Heart right ventricle (tissue), 16 donors: Measurements from ENCODE around the gene TEAD1. TPM values are rescaled to one million over a fixed set of nuclear protein-coding genes. Genes with fewer than 3 reads are reported as not detected.

Experiments used
- ATAC-seq, 8 donors: fragments of 200-7000 bp; cut with Tn5 transposase; one replicate each; pipeline ENCODE4 v1.9.1; 2020; ENCODE audit warnings: mild to moderate bottlenecking in 8 of 8, moderate library complexity in 8 of 8, moderate number of reproducible peaks in 1 of 8
- DNase-seq, 2 donors: peaks; one replicate each; pipeline ENCODE4 v3.0.0-alpha.2; 2020
- H3K27ac ChIP-seq, 10 donors: fragments of 200-600 bp; sonication (generic) in 2 of 10; one replicate each; pipeline versions ENCODE4 v1.5.0 to v1.8.0; 2020 to 2022; ENCODE audit warnings: mild to moderate bottlenecking in 3 of 10
- H3K27me3 ChIP-seq, 7 donors: fragments of 200-600 bp; one replicate each; pipeline ENCODE4 v1.8.0; 2021 to 2022; ENCODE audit warnings: mild to moderate bottlenecking in 2 of 7
- H3K36me3 ChIP-seq, 9 donors: fragments of 200-600 bp; sonication (generic) in 1 of 9; one replicate each; pipeline versions ENCODE4 v1.5.0 to v1.8.0; 2020 to 2022; ENCODE audit warnings: mild to moderate bottlenecking in 2 of 9
- H3K4me1 ChIP-seq, 9 donors: fragments of 200-600 bp; sonication (generic) in 1 of 9; one replicate each; pipeline versions ENCODE4 v1.5.0 to v1.8.0; 2020 to 2022; ENCODE audit warnings: mild to moderate bottlenecking in 4 of 9
- H3K4me3 ChIP-seq, 10 donors: fragments of 200-600 bp; sonication (generic) in 2 of 10; one replicate each; pipeline versions ENCODE4 v1.5.0 to v1.8.0; 2020 to 2022; ENCODE audit warnings: mild to moderate bottlenecking in 7 of 10, moderate library complexity in 2 of 10
- H3K9me3 ChIP-seq, 11 donors: fragments of 200-600 bp in 10 of 11; sonication (generic) in 2 of 11; one replicate each; pipeline versions ENCODE4 v1.5.0 to v1.8.0; 2013 to 2022; ENCODE audit warnings: mild to moderate bottlenecking in 2 of 11, control low read depth in 1 of 11, moderate library complexity in 1 of 11
- WGBS, 2 donors: extraction: QIAGEN DNeasy Blood & Tissue Kit; methylation state at CpG; one replicate each; pipeline ENCODE4 v1.1.7; 2013; ENCODE audit warnings: inconsistent platforms in 1 of 2; 5-methylcytosine and 5-hydroxymethylcytosine counted together
- intact Hi-C, 10 donors: fragments of 100-400 bp; cut with DNase I; formaldehyde crosslinking; loops; one replicate each; pipeline versions ENCODE4 v1.11.1 to v1.14.2; 2022
- polyA plus RNA-seq, 2 donors: library from polyadenylated mRNA; stranded (reverse); fragments of 200-250 nt; gene quantifications; one replicate each; pipeline ENCODE4 v1.2.3, GENCODE V29; 2013
- total RNA-seq, 10 donors: library from RNA; stranded (reverse); fragmentation: NEBNext Ultra II Directional in 3 of 10; extraction: Animal tissue kit (Norgen Biotek cat#: 25700) in 3 of 10; gene quantifications; one replicate each; pipeline versions ENCODE4 v1.2.1 to v1.2.4, GENCODE V29; 2021 to 2023
- TF ChIP-seq, protein P1 (sequence below), 9 donors: fragments of 200-600 bp; sonication (generic) in 2 of 9; IDR thresholded peaks; one replicate each; pipeline versions ENCODE4 v1.5.0 to v1.8.0; 2021 to 2022; ENCODE audit warnings: antibody characterized with exemption in 9 of 9, mild to moderate bottlenecking in 5 of 9, moderate library complexity in 1 of 9
- donor health status: Arrhythmogenic right ventricular cardiomyopathy.
- donor health status: ischemic (EF 13 %, LVEDD 7.1; RV severe dilation, severe dysfunction).
- donor health status: healthy with polysubstance abuse.
- donor health status: DM: no; HTN: yes; CAD: no.
- donor health status: DM: no; HTN: no; CAD: no.
- donor health status: ischemic (EF 25% LVEDD 6.9; RV normal size, moderate dysfunction).
- donor health status: ischemic (EF 25% LVEDD 5.7; RV mildly dilated, moderate dysfunction).
- donor health status: healthy.
- donor health status: DM: yes; HTN: yes; CAD: no.
- donor health status: Ischemic cardiomyopathy.
- donor health status: ischemic (EF 35%, LVEDD 5.7; RV mildly dilated, moderate dysfunction).
- donor health status: nonischemic (EF 11% LVEDD 7.7; RV severe dilation, severe dysfunction).
- donor health status: DM: yes; HTN: yes; CAD: no.
- donor health status: PGD.
- donor health status: ischemic (EF 29% LVEDD 5.4; RV normal size, mild dysfunction).
- donor health status: nonischemic (EF 23%, LVEDD 6.1; RV moderate dilation, normal function).

The TEAD1 gene
- total and polyA plus RNA-seq, 12 donors = 12.7 to 138 (median 116) TPM

DNA sequence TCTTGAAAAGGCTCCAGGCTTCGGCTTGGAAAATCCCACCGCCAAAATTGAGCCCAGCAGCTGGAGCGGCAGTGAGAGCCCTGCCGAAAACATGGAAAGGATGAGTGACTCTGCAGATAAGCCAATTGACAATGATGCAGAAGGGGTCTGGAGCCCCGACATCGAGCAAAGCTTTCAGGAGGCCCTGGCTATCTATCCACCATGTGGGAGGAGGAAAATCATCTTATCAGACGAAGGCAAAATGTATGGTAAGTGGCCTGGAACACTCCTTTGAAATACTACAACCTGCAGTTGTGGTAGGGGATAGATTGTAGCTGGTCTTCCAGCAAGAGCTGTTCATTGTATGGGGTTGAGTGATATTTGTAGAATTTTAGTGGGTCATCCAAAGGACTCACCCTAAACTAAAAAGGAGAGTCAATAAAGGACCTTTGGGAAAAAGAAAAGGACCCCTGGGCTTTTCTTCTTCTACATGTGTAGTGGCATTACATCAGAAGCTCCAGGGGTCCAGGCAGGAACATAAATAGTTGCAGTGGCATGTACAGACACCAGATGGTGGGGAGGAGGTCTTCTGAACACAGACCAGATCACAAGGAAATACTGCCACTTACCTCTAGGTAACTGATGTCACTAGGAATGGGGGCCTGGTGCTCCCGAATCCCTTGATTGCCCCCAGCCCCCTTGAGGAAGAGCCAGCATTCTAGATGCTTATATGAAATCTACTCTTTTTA lies 90.1 kb downstream of the TEAD1 start:
- no peak overlapping the region for H3K4me3 ChIP-seq
- intact Hi-C loops = no loop called here
- peak overlapping the region in 1 of 10 donors; percentile 7 for H3K27ac ChIP-seq
- peaks cover 0 to 17% (median 0%) of the 10 kb centered on the region in 9 donors for H3K36me3 ChIP-seq
- DNase-seq = no peak
- no peaks in the 10 kb centered on the region for H3K9me3 ChIP-seq
- WGBS, 2 donors = 71 to 73% methylated on average over 8 of the region's 8 CpGs
- H3K27me3 ChIP-seq = no peaks in the 10 kb centered on the region
- TF ChIP-seq, protein P1, sequence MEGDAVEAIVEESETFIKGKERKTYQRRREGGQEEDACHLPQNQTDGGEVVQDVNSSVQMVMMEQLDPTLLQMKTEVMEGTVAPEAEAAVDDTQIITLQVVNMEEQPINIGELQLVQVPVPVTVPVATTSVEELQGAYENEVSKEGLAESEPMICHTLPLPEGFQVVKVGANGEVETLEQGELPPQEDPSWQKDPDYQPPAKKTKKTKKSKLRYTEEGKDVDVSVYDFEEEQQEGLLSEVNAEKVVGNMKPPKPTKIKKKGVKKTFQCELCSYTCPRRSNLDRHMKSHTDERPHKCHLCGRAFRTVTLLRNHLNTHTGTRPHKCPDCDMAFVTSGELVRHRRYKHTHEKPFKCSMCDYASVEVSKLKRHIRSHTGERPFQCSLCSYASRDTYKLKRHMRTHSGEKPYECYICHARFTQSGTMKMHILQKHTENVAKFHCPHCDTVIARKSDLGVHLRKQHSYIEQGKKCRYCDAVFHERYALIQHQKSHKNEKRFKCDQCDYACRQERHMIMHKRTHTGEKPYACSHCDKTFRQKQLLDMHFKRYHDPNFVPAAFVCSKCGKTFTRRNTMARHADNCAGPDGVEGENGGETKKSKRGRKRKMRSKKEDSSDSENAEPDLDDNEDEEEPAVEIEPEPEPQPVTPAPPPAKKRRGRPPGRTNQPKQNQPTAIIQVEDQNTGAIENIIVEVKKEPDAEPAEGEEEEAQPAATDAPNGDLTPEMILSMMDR (IDR thresholded peaks at IDR 0.05) = no peak
- no peak for ATAC-seq
- peaks cover 6 to 77% (median 48%) of the 10 kb centered on the region in 9 donors for H3K4me1 ChIP-seq

DNA sequence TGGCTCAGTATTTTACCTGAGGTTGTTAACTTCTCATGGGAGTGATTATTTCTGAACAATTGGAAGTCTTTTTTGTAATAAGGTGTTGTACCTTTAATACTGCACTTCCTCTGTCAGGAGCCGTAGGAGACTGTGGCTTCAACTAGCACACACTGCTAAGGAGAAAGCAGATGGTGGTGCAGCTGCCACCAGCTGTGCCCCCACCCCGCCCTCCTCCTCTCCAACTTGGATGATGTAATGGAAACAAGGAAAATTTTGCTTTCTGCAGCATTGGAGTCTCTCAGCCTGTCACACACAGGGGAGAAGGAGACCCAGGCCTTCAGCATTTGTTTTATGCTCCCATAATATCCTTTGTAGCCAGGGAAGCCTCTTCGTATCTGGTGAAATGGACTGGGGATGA lies 91.2 kb downstream of the TEAD1 start:
- 42 to 51% methylated on average over 3 of the region's 3 CpGs for WGBS, 2 donors
- DNase-seq (peak; percentile 32 to 37), ATAC-seq (peak; percentile 48 to 85 (median 76))
- Histone ChIP-seq H3K4me3 (no peak overlapping the region), H3K4me1 (peaks cover 12 to 87% (median 59%) of the 10 kb centered on the region in 9 donors), H3K27me3 (no peaks in the 10 kb centered on the region), H3K27ac (peak overlapping the region in 6 of 10 donors; percentile 4 to 58 (median 46)), H3K36me3 (peaks cover 0 to 17% (median 0%) of the 10 kb centered on the region in 9 donors), H3K9me3 (no peaks in the 10 kb centered on the region)
- intact Hi-C loops = no loop called here
- TF ChIP-seq, protein P1 (IDR thresholded peaks at IDR 0.05) = no peak

DNA sequence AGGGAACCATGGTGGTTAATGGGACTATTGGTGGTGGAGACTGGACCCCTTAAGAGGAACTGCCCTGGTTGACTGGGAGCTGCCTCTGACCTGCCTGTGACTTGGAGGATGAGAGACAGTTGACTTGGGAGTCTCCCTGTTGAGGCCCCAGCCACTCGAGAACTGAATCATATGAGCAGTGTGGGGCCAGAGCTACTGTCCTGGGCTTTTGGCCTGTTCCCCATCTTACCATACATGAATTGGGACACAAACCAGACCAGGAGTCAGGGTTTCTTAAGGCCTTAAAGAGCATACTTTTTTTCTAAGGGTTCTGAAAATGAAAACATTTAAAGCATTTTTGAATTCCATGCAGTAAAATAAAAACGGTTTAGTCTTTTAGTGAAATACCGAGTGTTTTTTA lies 92.8 kb downstream of the TEAD1 start:
- peak overlapping the region in 2 of 10 donors; percentile 49 to 58 for H3K27ac ChIP-seq
- intact Hi-C loops = no loop called here
- H3K9me3 ChIP-seq = no peaks in the 10 kb centered on the region
- WGBS, 2 donors = 65 to 80% methylated on average over 3 of the region's 3 CpGs
- no peak for DNase-seq
- peak in 1 of 8 donors; percentile 43 for ATAC-seq
- H3K36me3 ChIP-seq = peaks cover 0 to 17% (median 0%) of the 10 kb centered on the region in 9 donors
- H3K4me3 ChIP-seq = no peak overlapping the region
- TF ChIP-seq, protein P1 (IDR thresholded peaks at IDR 0.05) = no peak
- H3K27me3 ChIP-seq = no peaks in the 10 kb centered on the region
- H3K4me1 ChIP-seq = peaks cover 12 to 91% (median 70%) of the 10 kb centered on the region in 9 donors

DNA sequence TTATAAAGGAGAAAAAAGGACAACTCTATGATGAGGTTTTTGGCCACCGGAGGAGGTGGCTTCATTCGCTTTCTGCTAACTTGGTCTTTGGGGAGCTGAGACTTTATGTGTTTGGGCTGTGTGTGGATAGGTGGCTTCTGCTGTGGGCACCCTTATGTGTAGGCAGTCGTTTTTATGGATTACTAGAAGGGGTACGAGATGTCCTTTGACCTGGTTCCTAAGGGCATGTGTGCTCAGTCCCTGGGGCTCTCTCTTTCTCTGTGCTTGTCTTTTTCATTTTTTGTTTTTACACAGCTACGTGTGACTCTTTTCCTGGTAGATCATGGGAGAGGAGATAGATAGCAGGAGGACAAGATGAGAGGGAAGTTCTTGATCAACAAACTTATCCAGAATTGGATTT lies 93.4 kb downstream of the TEAD1 start:
- peak overlapping the region in 1 of 10 donors; percentile 5 for H3K27ac ChIP-seq
- no peaks in the 10 kb centered on the region for H3K9me3 ChIP-seq
- peaks cover 12 to 93% (median 73%) of the 10 kb centered on the region in 9 donors for H3K4me1 ChIP-seq
- DNase-seq (no peak), ATAC-seq (no peak)
- H3K36me3 ChIP-seq = peaks cover 0 to 17% (median 0%) of the 10 kb centered on the region in 9 donors
- H3K27me3 ChIP-seq = no peaks in the 10 kb centered on the region
- intact Hi-C loops = no loop called here
- WGBS, 2 donors = 75 to 79% methylated on average over 5 of the region's 5 CpGs
- H3K4me3 ChIP-seq = no peak overlapping the region
- TF ChIP-seq, protein P1 (IDR thresholded peaks at IDR 0.05) = no peak
